ENCODE measurements around the gene USF1.

Gene USF1

GRCh38 chr1:161090617-161091016, 44.8 kb upstream of the USF1 start:
- no peak overlapping the region for H3K27ac ChIP-seq
- no peak for TF ChIP-seq CTCF (IDR thresholded peaks at IDR 0.05)
- no peak overlapping the region for H3K4me3 ChIP-seq
- no peak for DNase-seq (ENCODE audit: low spot score)

- TF ChIP-seq CTCF (IDR thresholded peaks at IDR 0.05) = no peak
Observed at GRCh38 chr1:161089938-161090337, 44.2 kb upstream of the USF1 start.

GRCh38 chr1:161089251-161089924, 43.6 kb upstream of the USF1 start, which contains the start of gene NECTIN4:
Gene NECTIN4, minus strand, starts transcription at chr1:161089558. Its CDS starts 262 bp downstream, at chr1:161089296.
- no peak for DNase-seq (ENCODE audit: low spot score)
- no peak for TF ChIP-seq CTCF (IDR thresholded peaks at IDR 0.05)
- H3K27ac ChIP-seq = no peak within 1 kb of the TSS
- H3K4me3 ChIP-seq = no peak within 1 kb of the TSS

More at GRCh38 chr1:161089938-161090337, 44.2 kb upstream of the USF1 start:
- Histone ChIP-seq H3K4me3 (no peak overlapping the region), H3K27ac (no peak overlapping the region)
- no peak for DNase-seq (ENCODE audit: low spot score)

- H3K4me3 ChIP-seq = no peak overlapping the region
- DNase-seq (ENCODE audit: low spot score) = no peak
- no peak overlapping the region for H3K27ac ChIP-seq
- no peak for TF ChIP-seq CTCF (IDR thresholded peaks at IDR 0.05)
Observed at GRCh38 chr1:161088587-161089110, 42.9 kb upstream of the USF1 start.

- Histone ChIP-seq H3K4me3 (no peak overlapping the region), H3K27ac (no peak overlapping the region)
- no peak for DNase-seq (ENCODE audit: low spot score)
- TF ChIP-seq CTCF (IDR thresholded peaks at IDR 0.05) = no peak
Observed at GRCh38 chr1:161086457-161086856, 40.7 kb upstream of the USF1 start.

- DNase-seq (ENCODE audit: low spot score) = no peak
- Histone ChIP-seq H3K4me3 (no peak overlapping the region), H3K27ac (no peak overlapping the region)
- TF ChIP-seq CTCF (IDR thresholded peaks at IDR 0.05) = no peak
Observed at GRCh38 chr1:161085165-161085564, 39.4 kb upstream of the USF1 start.

GRCh38 chr1:161084597-161084988, 38.8 kb upstream of the USF1 start:
- no peak for DNase-seq (ENCODE audit: low spot score)
- Histone ChIP-seq H3K4me3 (no peak overlapping the region), H3K27ac (no peak overlapping the region)
- TF ChIP-seq CTCF (IDR thresholded peaks at IDR 0.05) = no peak

Data from coronary artery (tissue), 2 donors.